ENCODE results near the gene RNF213.

GRCh38 chr17:80430446-80431245 is 170.0 kb downstream of the RNF213 start:
- TF ChIP-seq, protein P1, sequence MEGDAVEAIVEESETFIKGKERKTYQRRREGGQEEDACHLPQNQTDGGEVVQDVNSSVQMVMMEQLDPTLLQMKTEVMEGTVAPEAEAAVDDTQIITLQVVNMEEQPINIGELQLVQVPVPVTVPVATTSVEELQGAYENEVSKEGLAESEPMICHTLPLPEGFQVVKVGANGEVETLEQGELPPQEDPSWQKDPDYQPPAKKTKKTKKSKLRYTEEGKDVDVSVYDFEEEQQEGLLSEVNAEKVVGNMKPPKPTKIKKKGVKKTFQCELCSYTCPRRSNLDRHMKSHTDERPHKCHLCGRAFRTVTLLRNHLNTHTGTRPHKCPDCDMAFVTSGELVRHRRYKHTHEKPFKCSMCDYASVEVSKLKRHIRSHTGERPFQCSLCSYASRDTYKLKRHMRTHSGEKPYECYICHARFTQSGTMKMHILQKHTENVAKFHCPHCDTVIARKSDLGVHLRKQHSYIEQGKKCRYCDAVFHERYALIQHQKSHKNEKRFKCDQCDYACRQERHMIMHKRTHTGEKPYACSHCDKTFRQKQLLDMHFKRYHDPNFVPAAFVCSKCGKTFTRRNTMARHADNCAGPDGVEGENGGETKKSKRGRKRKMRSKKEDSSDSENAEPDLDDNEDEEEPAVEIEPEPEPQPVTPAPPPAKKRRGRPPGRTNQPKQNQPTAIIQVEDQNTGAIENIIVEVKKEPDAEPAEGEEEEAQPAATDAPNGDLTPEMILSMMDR (IDR thresholded peaks at IDR 0.05; ENCODE audit: low read depth, low read length): no peak
- TF ChIP-seq EZH2phosphoT487 (IDR thresholded peaks at IDR 0.05; ENCODE audit: low read depth): no peak

Data from OCI-LY3 (cell line).